AG09309 (cell line): ENCODE results near the gene NOS1AP.

Experiments
- DNase-seq: peaks from one replicate; pipeline ENCODE4 v3.0.0-alpha.2; 2010; ENCODE audit warnings: low read depth
- H3K4me3 ChIP-seq: 2 replicates; pipeline ENCODE4 v1.5.1; 2011; ENCODE audit warnings: mild to moderate bottlenecking, low read depth, low read length, moderate library complexity; ENCODE audit not compliant: control insufficient read depth
- TF ChIP-seq, protein P1 (sequence below): IDR thresholded peaks from 2 replicates; pipeline ENCODE4 v1.5.1; 2011; ENCODE audit warnings: mild to moderate bottlenecking, low read depth, low read length, inconsistent platforms; ENCODE audit not compliant: insufficient read depth, control insufficient read depth; ENCODE audit errors: missing control alignments

Gene NOS1AP

DNA sequence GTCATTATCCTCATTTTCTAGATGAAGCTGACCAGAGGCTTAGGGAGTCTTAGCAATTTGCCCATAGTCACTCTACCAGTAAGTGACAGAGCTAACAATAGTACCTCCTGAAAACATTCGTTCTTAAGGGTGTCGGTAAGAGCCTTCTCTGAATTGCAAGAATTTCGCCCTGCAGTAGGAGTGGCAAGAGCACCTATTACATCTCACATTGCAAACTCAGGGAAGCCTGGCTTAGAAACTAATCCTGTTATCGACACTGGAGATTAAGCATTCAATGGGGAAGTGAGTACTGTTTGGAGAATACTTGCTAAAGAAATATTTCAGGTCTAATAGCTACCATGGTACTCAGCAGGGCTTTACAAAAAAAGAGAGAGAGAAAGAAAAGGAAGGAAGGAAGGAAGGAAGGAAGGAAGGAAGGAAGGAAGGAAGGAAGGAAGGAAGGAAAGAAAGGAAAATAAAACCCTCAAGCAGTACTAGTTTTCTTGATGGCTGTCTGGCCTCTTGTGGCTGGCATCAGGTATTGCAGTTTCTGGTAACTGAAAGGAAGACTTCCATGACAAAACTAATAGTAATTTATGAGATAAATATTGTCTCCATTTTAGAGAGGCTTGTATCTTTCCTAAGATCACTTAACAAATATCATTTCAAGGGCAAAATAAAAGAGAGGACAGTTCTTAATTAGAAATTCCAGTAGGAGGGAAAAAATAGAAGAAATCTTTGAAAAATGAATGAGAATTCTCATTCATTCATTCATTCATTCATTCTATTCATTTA lies 322.5 kb downstream of the NOS1AP start:
- H3K4me3 ChIP-seq: no peak overlapping the region
- DNase-seq: no peak
- TF ChIP-seq, protein P1, sequence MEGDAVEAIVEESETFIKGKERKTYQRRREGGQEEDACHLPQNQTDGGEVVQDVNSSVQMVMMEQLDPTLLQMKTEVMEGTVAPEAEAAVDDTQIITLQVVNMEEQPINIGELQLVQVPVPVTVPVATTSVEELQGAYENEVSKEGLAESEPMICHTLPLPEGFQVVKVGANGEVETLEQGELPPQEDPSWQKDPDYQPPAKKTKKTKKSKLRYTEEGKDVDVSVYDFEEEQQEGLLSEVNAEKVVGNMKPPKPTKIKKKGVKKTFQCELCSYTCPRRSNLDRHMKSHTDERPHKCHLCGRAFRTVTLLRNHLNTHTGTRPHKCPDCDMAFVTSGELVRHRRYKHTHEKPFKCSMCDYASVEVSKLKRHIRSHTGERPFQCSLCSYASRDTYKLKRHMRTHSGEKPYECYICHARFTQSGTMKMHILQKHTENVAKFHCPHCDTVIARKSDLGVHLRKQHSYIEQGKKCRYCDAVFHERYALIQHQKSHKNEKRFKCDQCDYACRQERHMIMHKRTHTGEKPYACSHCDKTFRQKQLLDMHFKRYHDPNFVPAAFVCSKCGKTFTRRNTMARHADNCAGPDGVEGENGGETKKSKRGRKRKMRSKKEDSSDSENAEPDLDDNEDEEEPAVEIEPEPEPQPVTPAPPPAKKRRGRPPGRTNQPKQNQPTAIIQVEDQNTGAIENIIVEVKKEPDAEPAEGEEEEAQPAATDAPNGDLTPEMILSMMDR: peak; percentile 81

DNA sequence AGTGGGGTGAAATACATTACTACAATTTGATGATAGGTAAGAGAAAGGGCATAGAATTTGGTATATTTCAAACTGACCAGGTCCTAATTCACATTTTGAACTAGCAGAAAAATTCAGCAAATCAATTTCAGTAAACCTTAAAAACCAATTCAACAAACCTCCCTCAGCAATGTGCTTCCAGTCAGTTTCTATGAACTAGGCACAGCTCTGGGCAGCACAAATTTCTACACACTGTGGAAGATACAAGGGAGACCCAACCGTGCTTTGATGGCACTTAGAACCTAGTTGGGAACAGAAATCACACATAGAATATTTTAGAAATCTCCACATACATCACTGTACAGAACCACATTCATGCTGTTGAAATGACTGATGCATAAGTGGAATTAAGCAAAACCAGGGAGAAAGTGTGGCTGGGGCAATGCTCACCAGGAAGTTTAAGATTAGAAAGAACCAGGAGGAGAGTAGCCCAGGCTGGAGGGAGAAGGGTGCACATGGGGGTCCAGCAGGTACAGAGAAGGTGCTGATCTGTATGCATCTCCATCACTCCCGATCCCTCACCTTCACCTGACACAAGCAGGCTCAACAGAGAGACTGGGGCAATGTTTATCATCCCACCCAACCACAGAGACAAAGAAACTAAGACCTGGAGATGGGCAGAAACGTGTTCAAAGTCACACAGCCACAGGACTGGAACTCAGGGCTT lies 326.9 kb downstream of the NOS1AP start:
- TF ChIP-seq, protein P1: no peak
- no peak for DNase-seq
- no peak overlapping the region for H3K4me3 ChIP-seq

DNA sequence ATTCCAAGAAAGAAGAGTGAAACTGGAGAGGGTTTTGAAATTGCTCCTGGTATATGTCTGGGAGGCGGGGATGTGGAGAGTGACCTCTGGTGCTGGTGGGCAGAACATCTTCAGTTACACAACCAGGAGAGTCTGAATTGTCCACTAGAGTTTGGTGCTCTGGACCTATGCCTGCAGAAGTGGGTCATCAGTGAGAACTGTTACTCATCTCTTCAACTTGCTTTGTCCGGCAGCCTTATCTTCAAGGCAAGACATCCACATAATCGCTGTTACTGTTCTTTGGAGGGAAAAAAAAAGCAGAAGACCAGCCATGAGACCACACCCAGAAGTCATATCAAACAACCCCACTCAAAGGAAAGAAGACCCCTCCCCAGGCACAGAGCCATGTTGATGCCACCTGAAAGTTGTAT lies 327.6 kb downstream of the NOS1AP start:
- no peak overlapping the region for H3K4me3 ChIP-seq
- TF ChIP-seq, protein P1: no peak
- no peak for DNase-seq

DNA sequence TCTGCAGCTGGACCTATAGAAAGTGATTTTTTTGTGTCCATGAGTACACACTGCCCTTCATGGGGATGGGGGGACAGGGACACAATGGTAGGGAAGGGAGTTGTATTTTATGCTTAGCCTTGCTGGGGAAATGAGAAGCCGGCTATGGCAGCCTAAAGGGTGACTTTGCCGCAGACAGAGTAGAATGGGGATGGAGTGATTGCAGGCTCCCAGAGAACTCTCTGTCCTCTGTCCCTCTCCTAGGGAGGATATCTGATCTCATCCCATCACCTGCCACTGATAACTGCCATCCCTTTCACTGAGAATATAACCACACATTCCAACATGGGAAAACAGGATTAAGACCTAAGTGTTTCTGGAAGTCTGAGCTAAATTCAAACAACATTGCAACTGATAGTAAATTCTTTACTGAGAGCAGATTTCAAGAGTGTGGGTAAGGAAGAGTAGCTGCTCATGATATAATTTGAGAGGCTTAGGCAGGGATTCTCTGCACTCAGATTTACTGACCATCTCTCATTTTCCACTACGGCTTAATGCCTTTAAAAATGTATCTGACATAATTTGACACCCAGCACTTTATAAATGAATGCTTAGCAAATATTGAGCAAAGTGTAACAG lies 328.6 kb downstream of the NOS1AP start:
- no peak for DNase-seq
- no peak overlapping the region for H3K4me3 ChIP-seq
- TF ChIP-seq, protein P1: no peak

DNA sequence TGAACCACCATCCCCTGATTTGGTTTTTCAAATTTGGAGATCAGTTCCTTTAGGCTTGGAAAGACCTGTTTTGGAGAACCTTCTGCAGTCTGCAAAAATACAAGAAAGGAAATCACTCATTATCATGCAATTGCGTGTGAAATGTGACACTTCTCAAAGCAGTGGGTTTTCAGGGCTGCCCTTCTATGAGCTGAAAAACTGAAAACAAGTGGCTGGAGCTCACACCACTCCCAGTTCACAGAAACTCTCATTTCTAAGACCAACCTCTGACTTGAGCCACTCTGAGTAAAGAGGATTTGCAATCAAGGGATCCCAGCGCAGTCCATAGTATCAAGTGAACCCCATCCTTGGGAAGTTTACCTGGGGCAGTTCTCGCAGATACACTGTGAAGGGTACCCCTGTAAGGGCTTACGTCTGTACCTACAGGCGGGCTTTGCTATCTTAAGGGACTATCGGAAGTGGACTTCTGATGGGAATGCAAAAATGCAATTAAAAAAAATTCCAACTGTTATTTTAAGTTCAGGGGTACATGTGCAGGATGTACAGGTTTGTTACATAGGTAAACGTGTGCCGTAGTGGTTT lies 329.6 kb downstream of the NOS1AP start:
- DNase-seq: no peak
- no peak overlapping the region for H3K4me3 ChIP-seq
- TF ChIP-seq, protein P1: no peak

DNA sequence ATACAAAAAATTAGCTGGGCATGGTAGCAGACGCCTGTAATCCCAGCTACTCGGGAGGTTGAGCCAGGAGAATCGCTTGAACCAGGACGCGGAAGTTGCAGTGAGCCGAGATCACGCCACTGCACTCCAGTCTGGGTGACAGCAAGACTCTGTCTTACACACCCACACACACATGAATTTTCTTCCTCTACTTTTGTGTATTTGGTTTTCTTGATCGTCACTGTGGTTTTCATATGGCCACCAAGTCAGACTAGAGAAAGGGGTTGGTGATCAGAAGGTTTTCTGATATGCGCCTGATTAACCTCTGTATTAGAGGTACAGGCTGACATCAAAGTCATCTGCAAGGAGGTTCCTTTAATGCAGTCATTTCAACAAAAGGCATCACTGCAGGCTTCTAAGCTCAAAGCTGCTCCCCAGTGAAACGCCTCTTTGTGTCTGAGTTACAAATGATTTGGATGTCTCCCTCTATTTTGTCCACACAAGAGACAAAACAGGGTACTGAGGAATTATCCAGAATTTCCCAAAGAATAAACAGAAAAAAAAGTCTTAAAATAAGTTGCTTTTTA lies 331.4 kb downstream of the NOS1AP start:
- H3K4me3 ChIP-seq: no peak overlapping the region
- DNase-seq: no peak
- TF ChIP-seq, protein P1: no peak
